Measurements from ENCODE around the gene GATA2.

DNA sequence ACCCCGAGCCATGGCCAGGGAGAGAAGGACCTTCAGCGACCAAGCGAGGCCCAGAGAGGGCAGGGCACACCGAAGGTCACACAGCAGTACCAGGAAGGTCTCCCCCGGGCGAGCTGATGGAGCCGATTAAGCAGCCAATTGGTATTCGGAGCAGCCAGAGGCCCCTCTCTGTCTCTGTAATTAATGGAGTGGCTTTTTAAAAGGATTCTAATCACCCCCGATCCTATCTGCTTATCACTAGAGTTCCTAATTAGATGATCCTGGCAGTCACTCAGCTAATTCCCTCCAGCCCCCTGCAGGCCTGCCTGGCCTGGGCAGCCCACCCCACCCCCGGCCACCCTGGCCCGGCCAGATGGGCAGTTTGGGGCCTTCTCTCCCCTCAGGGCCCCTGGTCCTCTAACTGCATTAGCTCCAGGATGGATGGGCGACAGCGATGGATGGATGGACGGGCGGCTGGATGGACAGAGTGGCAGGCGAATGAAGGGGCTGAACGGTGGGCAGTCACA is 24.7 kb downstream of the GATA2 start:
- TF ChIP-seq EZH2 (IDR thresholded peaks at IDR 0.05; ENCODE audit: borderline replicate concordance, insufficient read depth, low read depth, low read length, poor library complexity, severe bottlenecking), result no peak
- TF ChIP-seq, protein P1, sequence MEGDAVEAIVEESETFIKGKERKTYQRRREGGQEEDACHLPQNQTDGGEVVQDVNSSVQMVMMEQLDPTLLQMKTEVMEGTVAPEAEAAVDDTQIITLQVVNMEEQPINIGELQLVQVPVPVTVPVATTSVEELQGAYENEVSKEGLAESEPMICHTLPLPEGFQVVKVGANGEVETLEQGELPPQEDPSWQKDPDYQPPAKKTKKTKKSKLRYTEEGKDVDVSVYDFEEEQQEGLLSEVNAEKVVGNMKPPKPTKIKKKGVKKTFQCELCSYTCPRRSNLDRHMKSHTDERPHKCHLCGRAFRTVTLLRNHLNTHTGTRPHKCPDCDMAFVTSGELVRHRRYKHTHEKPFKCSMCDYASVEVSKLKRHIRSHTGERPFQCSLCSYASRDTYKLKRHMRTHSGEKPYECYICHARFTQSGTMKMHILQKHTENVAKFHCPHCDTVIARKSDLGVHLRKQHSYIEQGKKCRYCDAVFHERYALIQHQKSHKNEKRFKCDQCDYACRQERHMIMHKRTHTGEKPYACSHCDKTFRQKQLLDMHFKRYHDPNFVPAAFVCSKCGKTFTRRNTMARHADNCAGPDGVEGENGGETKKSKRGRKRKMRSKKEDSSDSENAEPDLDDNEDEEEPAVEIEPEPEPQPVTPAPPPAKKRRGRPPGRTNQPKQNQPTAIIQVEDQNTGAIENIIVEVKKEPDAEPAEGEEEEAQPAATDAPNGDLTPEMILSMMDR (IDR thresholded peaks at IDR 0.05), result no peak

Data from B cell (primary cell).